ENCODE measurements around the gene RAB3IL1. TPM values are rescaled to one million over a fixed set of nuclear protein-coding genes. Genes with fewer than 3 reads are reported as not detected.
A peak's percentile ranks its signal among the peaks of the same experiment; 100 is the strongest.

RAB3IL1 gene
- total RNA-seq, 1 donor = 15.9 TPM

- Histone ChIP-seq H3K9me3 (ENCODE audit: low read depth, low read length) (no peaks in the 10 kb centered on the region), H3K27me3 (ENCODE audit: insufficient read depth, low read length) (no peaks in the 10 kb centered on the region)
- no peak for TF ChIP-seq CTCF (IDR thresholded peaks at IDR 0.05; ENCODE audit: extremely low read depth, low read depth, low read length)
These were observed 48.0 kb downstream of the RAB3IL1 start for GRCh38 chr11:61869429-61869707.

GRCh38 chr11:61868571-61869428 lies 48.6 kb downstream of the RAB3IL1 start:
- H3K79me2 ChIP-seq (ENCODE audit: insufficient read depth, low read length) = no peaks in the 10 kb centered on the region
- H3K27ac ChIP-seq (ENCODE audit: low read depth, low read length) = no peak overlapping the region
- no peak overlapping the region for H2AFZ ChIP-seq (ENCODE audit: low read length)
- H3K4me2 ChIP-seq (ENCODE audit: insufficient read depth, low read length) = no peak overlapping the region
- H3K27me3 ChIP-seq (ENCODE audit: insufficient read depth, low read length) = no peaks in the 10 kb centered on the region
- DNase-seq (ENCODE audit: insufficient read length, low spot score, missing footprints) = peak; percentile 83
- no peak for TF ChIP-seq CTCF (IDR thresholded peaks at IDR 0.05; ENCODE audit: extremely low read depth, low read depth, low read length)
- H3K4me1 ChIP-seq (ENCODE audit: insufficient read depth, low read length) = peaks cover 12% of the 10 kb centered on the region
- no peaks in the 10 kb centered on the region for H3K9me3 ChIP-seq (ENCODE audit: low read depth, low read length)
- no peaks in the 10 kb centered on the region for H4K20me1 ChIP-seq (ENCODE audit: insufficient read depth, low read length)
- H3K36me3 ChIP-seq (ENCODE audit: insufficient read depth, low read length) = peaks cover 8% of the 10 kb centered on the region
- no peak overlapping the region for H3K4me3 ChIP-seq (ENCODE audit: insufficient read depth, low read length)

More at GRCh38 chr11:61869429-61869707, 48.0 kb downstream of the RAB3IL1 start:
- Histone ChIP-seq H3K36me3 (ENCODE audit: insufficient read depth, low read length) (peaks cover 13% of the 10 kb centered on the region), H3K79me2 (ENCODE audit: insufficient read depth, low read length) (no peaks in the 10 kb centered on the region), H3K27ac (ENCODE audit: low read depth, low read length) (no peak overlapping the region), H3K4me1 (ENCODE audit: insufficient read depth, low read length) (peaks cover 12% of the 10 kb centered on the region), H3K4me2 (ENCODE audit: insufficient read depth, low read length) (no peak overlapping the region), H2AFZ (ENCODE audit: low read length) (no peak overlapping the region), H3K4me3 (ENCODE audit: insufficient read depth, low read length) (no peak overlapping the region), H4K20me1 (ENCODE audit: insufficient read depth, low read length) (no peaks in the 10 kb centered on the region)
- peak; percentile 74 for DNase-seq (ENCODE audit: insufficient read length, low spot score, missing footprints)

GRCh38 chr11:61866958-61867343 lies 50.4 kb downstream of the RAB3IL1 start:
- H3K4me1 ChIP-seq (ENCODE audit: insufficient read depth, low read length) = peaks cover 12% of the 10 kb centered on the region

More at GRCh38 chr11:61866958-61867343, 50.4 kb downstream of the RAB3IL1 start:
- H3K4me2 ChIP-seq (ENCODE audit: insufficient read depth, low read length) = no peak overlapping the region
- H4K20me1 ChIP-seq (ENCODE audit: insufficient read depth, low read length) = no peaks in the 10 kb centered on the region
- H3K4me3 ChIP-seq (ENCODE audit: insufficient read depth, low read length) = no peak overlapping the region
- H3K27ac ChIP-seq (ENCODE audit: low read depth, low read length) = no peak overlapping the region
- no peaks in the 10 kb centered on the region for H3K36me3 ChIP-seq (ENCODE audit: insufficient read depth, low read length)
- no peak for TF ChIP-seq CTCF (IDR thresholded peaks at IDR 0.05; ENCODE audit: extremely low read depth, low read depth, low read length)
- H3K9me3 ChIP-seq (ENCODE audit: low read depth, low read length) = no peaks in the 10 kb centered on the region
- H2AFZ ChIP-seq (ENCODE audit: low read length) = no peak overlapping the region
- DNase-seq (ENCODE audit: insufficient read length, low spot score, missing footprints) = peak; percentile 82
- H3K79me2 ChIP-seq (ENCODE audit: insufficient read depth, low read length) = no peaks in the 10 kb centered on the region
- no peaks in the 10 kb centered on the region for H3K27me3 ChIP-seq (ENCODE audit: insufficient read depth, low read length)
